ENCODE measurements around the gene KLC3. TPM values are rescaled to one million over a fixed set of nuclear protein-coding genes. Genes with fewer than 3 reads are reported as not detected.

KLC3 gene
- total RNA-seq = 0.29 TPM in 1 of 2 replicates, not detected in the other

GRCh38 chr19:45340232-45340898 is at the start of gene KLC3:
TSS of gene KLC3 (plus strand) at chr19:45340750. CDS start at chr19:45345542, 4,792 bp downstream.

GRCh38 chr19:45322744-45323281 is 17.7 kb upstream of the KLC3 start, which contains the start of gene CKM:
TSS of gene CKM (minus strand) at chr19:45322875. CDS start at chr19:45319713, 3,162 bp downstream.

DNA sequence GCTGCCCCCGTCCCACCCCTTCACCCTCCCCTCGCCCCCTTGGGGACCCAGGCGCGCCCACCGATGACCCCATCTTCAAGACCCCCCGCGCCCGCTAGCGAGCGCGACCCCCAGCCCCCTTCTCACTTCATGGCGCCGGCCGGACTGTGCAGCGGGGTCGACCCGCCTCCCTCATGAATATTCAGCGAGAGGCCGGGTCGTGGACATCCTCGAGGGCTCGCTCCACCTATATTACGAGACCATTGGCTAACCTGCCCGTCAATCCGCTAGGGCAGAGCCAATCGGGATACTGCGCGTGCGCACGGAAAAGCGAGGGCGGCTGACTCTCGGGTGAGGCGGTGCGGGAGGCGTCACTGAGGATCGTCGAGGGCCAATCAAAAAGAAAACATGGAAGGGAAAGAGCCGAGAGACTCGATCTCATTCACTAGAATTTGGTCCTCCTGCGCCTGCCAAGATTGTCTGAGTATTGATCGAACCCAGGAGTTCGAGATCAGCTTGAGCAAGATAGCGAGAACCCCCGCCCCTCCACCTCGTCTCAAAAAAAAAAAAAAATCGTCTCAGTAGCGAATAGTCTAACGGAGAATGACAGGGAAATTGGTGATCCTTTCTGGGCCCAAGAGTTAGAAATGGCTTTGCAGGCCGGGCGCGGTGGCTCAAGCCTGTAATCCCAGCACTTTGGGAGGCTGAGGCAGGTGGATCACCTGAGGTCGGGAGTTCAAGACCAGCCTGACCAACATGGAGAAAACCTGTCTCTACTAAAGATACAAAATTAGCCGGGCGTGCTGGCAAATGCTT is 30.1 kb downstream of the KLC3 start, which contains the start of gene ERCC2:
ERCC2 (minus strand) TSS at position 164 of the 795 bp plus-strand sequence; CDS start at position 131, 33 bp downstream.

Other genes with a start within 250 kb of the KLC3 start
- gene PPP1R37, start 247.6 kb upstream of the KLC3 start, total RNA-seq = 29.2 and 37.8 TPM in 2 replicates
- gene NKPD1, start 179.8 kb upstream of the KLC3 start, total RNA-seq = under 0.01 TPM in 1 of 2 replicates, not detected in the other
- 13.1 and 14.7 TPM in 2 replicates for gene TRAPPC6A, start 162.5 kb upstream of the KLC3 start, total RNA-seq
- 3.2 and 7.8 TPM in 2 replicates for gene BLOC1S3, start 162.0 kb upstream of the KLC3 start, total RNA-seq
- not detected in 2 replicates for gene EXOC3L2, start 95.3 kb upstream of the KLC3 start, total RNA-seq
- 15.4 and 21.3 TPM in 2 replicates for gene MARK4, start 89.5 kb upstream of the KLC3 start, total RNA-seq
- gene CKM, start 17.9 kb upstream of the KLC3 start, total RNA-seq = under 0.01 TPM in 1 of 2 replicates, not detected in the other
- 47.9 and 50.9 TPM in 2 replicates for gene ERCC2, start 29.8 kb downstream of the KLC3 start, total RNA-seq
- 1.4 and 1.7 TPM in 2 replicates for gene PPP1R13L, start 64.3 kb downstream of the KLC3 start, total RNA-seq
- 3.2 and 5.5 TPM in 2 replicates for gene POLR1G, start 65.9 kb downstream of the KLC3 start, total RNA-seq
- gene ERCC1, start 83.2 kb downstream of the KLC3 start, total RNA-seq = 177 and 211 TPM in 2 replicates
- gene FOSB, start 127.2 kb downstream of the KLC3 start, total RNA-seq = 3.7 and 4.4 TPM in 2 replicates
- gene RTN2, start 156.3 kb downstream of the KLC3 start, total RNA-seq = 15.1 and 20.2 TPM in 2 replicates
- 0.58 and 5.1 TPM in 2 replicates for gene PPM1N, start 157.7 kb downstream of the KLC3 start, total RNA-seq
- 111 and 143 TPM in 2 replicates for gene VASP, start 166.7 kb downstream of the KLC3 start, total RNA-seq
- 6.1 and 14.7 TPM in 2 replicates for gene OPA3, start 244.1 kb downstream of the KLC3 start, total RNA-seq

Measured in myometrial cell (primary cell).